WI38 (cell line): ENCODE measurements around the gene CDYL2.

Source experiments
- H3K4me3 ChIP-seq: 2 replicates; pipeline ENCODE4 v1.5.1; 2011; ENCODE audit warnings: low read depth, mild to moderate bottlenecking, control low read depth, low read length
- CTCF ChIP-seq: IDR thresholded peaks from 2 replicates; pipeline ENCODE4 v1.5.1; 2012; ENCODE audit warnings: low read depth, mild to moderate bottlenecking, control low read depth, low read length

CDYL2 gene

GRCh38 chr16:80628254-80628653 lies 176.1 kb downstream of the CDYL2 start:
- H3K4me3 ChIP-seq = no peak overlapping the region
- TF ChIP-seq CTCF = no peak

GRCh38 chr16:80627108-80627507 lies 177.3 kb downstream of the CDYL2 start:
- no peak overlapping the region for H3K4me3 ChIP-seq
- TF ChIP-seq CTCF = no peak

GRCh38 chr16:80623376-80623775 lies 181.0 kb downstream of the CDYL2 start:
- no peak for TF ChIP-seq CTCF
- no peak overlapping the region for H3K4me3 ChIP-seq

- no peak for TF ChIP-seq CTCF
- no peak overlapping the region for H3K4me3 ChIP-seq
Measured at GRCh38 chr16:80622007-80622406, 182.4 kb downstream of the CDYL2 start.

GRCh38 chr16:80620736-80621605 lies 183.4 kb downstream of the CDYL2 start:
- no peak overlapping the region for H3K4me3 ChIP-seq

GRCh38 chr16:80619824-80620223 lies 184.6 kb downstream of the CDYL2 start:
- TF ChIP-seq CTCF = no peak
- no peak overlapping the region for H3K4me3 ChIP-seq

More at GRCh38 chr16:80620736-80621605, 183.4 kb downstream of the CDYL2 start:
- TF ChIP-seq CTCF = no peak

- TF ChIP-seq CTCF = no peak
- no peak overlapping the region for H3K4me3 ChIP-seq
Measured at GRCh38 chr16:80618862-80619648, 185.3 kb downstream of the CDYL2 start.
